Muscle layer of colon (tissue), 2 donors: ENCODE measurements around the gene RNF224.
"Not testable (repeated sequence)": the region's sequence is repeated elsewhere in the genome, so short reads cannot be mapped to it uniquely, and the experiment has no call there.

Experiments
- H3K27ac ChIP-seq: one replicate; pipeline ENCODE4 v1.7.0; 2013; ENCODE audit warnings: low read depth, mild to moderate bottlenecking, low read length, moderate library complexity
- H3K27me3 ChIP-seq, 2 donors: one replicate each; pipeline ENCODE4 v1.7.0; 2013; ENCODE audit warnings: low read length in 2 of 2, mild to moderate bottlenecking in 2 of 2; ENCODE audit not compliant: insufficient read depth in 2 of 2, control insufficient read depth in 1 of 2
- H3K36me3 ChIP-seq: one replicate; pipeline ENCODE4 v1.7.0; 2013; ENCODE audit warnings: mild to moderate bottlenecking, low read length; ENCODE audit not compliant: insufficient read depth
- H3K4me1 ChIP-seq: one replicate; pipeline ENCODE4 v1.7.0; 2013; ENCODE audit warnings: mild to moderate bottlenecking, low read length; ENCODE audit not compliant: insufficient read depth
- H3K4me3 ChIP-seq, 2 donors: one replicate each; pipeline ENCODE4 v1.7.0; 2013; ENCODE audit warnings: low read length in 2 of 2, low read depth in 1 of 2, mild to moderate bottlenecking in 1 of 2, moderate library complexity in 1 of 2
- H3K9ac ChIP-seq: one replicate; pipeline ENCODE4 v1.7.0; 2013; ENCODE audit warnings: low read length
- H3K9me3 ChIP-seq: one replicate; pipeline ENCODE4 v1.7.0; 2013; ENCODE audit warnings: mild to moderate bottlenecking, low read length
- donor health status: abdominal sarcoma.
- donor health status: Adenocarcinoma of cecum.

Gene RNF224

DNA sequence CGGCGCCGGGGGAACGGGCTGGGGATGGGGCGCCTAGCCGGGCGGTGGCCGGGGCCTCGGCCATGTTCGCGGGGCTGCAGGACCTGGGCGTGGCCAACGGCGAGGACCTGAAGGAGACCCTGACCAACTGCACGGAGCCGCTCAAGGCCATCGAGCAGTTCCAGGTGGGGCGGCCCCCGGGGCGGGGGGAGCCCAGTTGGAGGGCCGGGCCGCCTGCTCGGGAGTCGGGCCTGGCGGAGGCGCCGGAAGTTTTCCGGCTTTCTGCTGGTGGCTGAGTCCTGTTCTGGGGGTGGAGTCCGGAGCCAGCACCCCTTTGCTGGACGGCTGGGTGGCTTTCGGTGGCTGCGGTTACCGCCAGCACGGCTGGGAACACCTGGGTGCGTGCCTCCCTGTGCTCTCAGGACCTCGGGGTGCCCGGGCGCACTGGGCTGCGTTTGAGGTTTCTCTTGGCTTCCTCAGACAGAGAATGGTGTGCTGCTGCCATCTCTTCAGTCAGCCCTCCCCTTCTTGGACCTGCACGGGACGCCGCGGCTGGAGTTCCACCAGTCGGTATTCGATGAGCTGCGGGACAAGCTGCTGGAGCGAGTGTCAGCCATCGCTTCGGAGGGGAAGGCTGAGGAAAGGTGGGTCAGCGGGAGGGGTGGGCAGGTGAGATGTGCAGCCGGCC is 28.3 kb downstream of the RNF224 start:
- H3K4me3 ChIP-seq, result peak overlapping the region; percentile 88 to 99
- peaks cover 21% of the 10 kb centered on the region for H3K4me1 ChIP-seq
- H3K27ac ChIP-seq, result peak overlapping the region; percentile 74
- H3K9ac ChIP-seq, result peak overlapping the region; percentile 44
- H3K27me3 ChIP-seq, result peaks cover 0 to 6% of the 10 kb centered on the region in 2 donors
- H3K9me3 ChIP-seq, result no peaks in the 10 kb centered on the region
- H3K36me3 ChIP-seq, result peaks cover 9% of the 10 kb centered on the region

DNA sequence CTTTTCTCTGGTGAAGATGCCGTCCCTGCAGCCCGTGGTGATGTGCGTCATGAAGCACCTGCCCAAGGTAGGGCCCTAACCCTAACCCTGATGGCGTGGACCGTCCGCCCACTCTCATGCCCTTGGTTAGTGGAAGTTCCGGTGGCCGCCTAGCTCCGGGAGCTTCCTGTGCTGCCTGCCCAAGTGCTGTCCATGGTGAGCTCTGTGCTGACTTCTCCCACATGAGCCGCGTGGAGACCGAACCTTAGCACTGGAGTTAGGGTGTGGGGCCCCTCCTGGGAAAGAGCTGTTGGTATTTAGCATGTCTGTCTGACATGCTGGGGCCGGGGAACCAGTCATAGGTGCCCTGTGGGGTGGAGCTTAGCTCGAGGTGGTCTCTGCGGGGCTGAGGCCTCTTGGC is 29.1 kb downstream of the RNF224 start:
- no peak overlapping the region for H3K9ac ChIP-seq
- peak overlapping the region; percentile 88 to 99 for H3K4me3 ChIP-seq
- peaks cover 21% of the 10 kb centered on the region for H3K4me1 ChIP-seq
- H3K27me3 ChIP-seq, result no peaks in the 10 kb centered on the region
- H3K9me3 ChIP-seq, result no peaks in the 10 kb centered on the region
- H3K36me3 ChIP-seq, result peaks cover 9% of the 10 kb centered on the region
- H3K27ac ChIP-seq, result no peak overlapping the region

DNA sequence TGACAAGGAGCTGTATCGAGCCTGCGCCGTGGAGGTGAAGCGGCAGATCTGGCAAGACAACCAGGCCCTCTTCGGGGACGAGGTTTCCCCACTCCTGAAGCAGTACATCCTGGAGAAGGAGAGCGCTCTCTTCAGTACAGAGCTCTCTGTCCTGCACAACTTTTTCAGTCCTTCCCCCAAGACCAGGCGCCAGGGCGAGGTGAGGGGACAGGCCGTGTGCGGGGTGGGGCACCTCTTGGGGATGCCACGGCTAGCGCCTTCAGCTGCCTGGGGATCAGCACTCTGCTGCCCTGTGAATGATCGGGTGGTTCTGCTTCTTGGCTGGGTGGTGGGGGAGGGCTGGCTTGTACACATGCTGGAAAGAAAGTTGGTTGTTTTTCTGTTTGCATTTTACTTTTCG is 29.6 kb downstream of the RNF224 start:
- Histone ChIP-seq H3K4me1 (peaks cover 21% of the 10 kb centered on the region), H3K36me3 (peaks cover 9% of the 10 kb centered on the region), H3K9ac (no peak overlapping the region), H3K27me3 (no peaks in the 10 kb centered on the region), H3K27ac (no peak overlapping the region), H3K4me3 (no peak overlapping the region), H3K9me3 (no peaks in the 10 kb centered on the region)

DNA sequence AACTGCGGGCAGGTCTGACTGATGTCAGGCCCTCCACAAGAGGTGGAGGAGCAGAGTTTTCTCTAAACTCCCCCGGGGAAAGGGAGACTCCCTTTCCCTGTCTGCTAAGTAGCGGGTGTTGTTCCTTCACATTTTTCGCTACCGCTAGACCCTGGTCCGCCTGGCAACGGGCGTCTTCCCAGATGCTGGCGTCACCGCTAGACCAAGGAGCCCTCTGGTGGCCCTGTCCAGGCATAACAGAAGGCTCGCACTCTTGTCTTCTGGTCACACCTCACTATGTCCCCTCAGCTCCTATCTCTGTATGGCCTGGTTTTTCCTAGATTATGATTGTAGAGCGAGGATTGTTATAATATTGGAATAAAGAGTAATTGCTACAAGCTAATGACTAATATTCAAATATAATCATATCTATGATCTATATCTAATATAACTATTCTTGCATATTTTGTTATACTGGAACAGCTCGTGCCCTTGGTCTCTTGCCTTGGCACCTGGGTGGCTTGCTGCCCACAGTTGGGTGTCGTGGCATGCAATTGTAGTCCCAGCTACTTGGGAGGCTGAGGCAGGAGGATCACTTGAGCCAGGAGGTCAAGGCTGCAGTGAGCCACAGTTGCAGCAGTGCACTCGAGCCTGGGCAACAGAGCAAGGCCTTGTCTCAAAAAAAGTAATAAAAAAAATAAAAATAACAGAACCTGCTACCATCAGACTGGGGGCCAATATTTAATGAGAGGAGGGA is 35.0 kb downstream of the RNF224 start:
- H3K4me3 ChIP-seq, H3K4me1 ChIP-seq, H3K27me3 ChIP-seq, H3K9ac ChIP-seq, H3K9me3 ChIP-seq, H3K27ac ChIP-seq: not testable (repeated sequence)
- peaks cover 32% of the 10 kb centered on the region for H3K36me3 ChIP-seq

DNA sequence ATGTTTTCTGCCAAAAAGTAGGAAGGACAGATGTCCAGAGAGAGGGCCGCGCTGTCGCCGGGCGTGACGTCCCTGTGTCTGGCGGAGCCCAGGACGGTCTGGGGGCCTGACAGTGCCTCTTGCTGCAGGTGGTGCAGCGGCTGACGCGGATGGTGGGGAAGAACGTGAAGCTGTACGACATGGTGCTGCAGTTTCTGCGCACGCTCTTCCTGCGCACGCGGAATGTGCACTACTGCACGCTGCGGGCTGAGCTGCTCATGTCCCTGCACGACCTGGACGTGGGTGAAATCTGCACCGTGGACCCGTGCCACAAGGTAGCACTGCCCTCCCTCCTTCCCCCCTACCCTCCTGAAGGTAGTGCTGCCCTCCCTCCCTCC is 35.6 kb downstream of the RNF224 start:
- Histone ChIP-seq H3K4me1 (no peaks in the 10 kb centered on the region), H3K9me3 (no peaks in the 10 kb centered on the region), H3K9ac (no peak overlapping the region), H3K4me3 (no peak overlapping the region), H3K36me3 (peaks cover 36% of the 10 kb centered on the region), H3K27ac (no peak overlapping the region), H3K27me3 (no peaks in the 10 kb centered on the region)

DNA sequence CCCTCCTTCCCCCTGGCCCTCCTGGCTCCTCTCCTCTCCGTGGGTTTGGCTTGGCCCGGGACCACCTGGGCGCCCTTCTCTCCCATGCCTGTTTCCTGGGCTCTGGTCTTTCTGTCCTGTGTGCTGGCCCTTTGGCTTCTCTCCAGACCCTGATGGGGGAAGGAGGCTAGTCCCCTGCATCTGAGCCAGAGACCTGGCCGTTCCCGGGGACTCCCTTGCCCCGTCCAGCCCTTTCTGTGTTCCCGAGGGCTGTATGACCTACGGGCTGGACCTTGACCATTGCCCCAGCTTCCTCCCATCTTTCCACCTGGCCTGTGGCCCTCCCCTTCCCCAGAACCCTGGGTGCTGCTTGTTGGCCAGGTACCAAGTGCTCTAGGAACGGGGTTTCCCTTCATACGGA is 36.2 kb downstream of the RNF224 start:
- Histone ChIP-seq H3K4me1 (peaks cover under 1% of the 10 kb centered on the region), H3K36me3 (peaks cover 40% of the 10 kb centered on the region), H3K4me3 (no peak overlapping the region), H3K9me3 (no peaks in the 10 kb centered on the region), H3K9ac (no peak overlapping the region), H3K27ac (no peak overlapping the region), H3K27me3 (no peaks in the 10 kb centered on the region)

DNA sequence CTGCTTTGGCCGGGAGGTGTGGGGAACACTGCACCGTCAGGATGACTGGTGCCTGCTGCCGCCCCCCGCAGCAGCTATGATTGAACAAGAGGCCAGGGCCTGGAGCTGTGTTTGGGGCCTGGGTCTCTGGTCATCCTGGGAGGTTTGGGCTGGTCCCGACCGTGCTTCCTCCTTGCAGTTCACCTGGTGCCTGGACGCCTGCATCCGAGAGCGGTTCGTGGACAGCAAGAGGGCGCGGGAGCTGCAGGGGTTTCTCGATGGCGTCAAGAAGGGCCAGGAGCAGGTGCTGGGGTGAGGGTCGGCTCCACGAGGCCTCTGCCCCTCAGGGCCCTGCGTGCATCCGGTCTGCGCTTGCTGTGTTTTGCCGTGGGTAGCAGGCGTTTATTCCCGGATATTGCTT is 36.8 kb downstream of the RNF224 start:
- peaks cover 40% of the 10 kb centered on the region for H3K36me3 ChIP-seq
- H3K27me3 ChIP-seq, result no peaks in the 10 kb centered on the region
- H3K4me3 ChIP-seq, result no peak overlapping the region
- H3K9ac ChIP-seq, result no peak overlapping the region
- H3K9me3 ChIP-seq, result no peaks in the 10 kb centered on the region
- no peak overlapping the region for H3K27ac ChIP-seq
- H3K4me1 ChIP-seq, result peaks cover 6% of the 10 kb centered on the region

DNA sequence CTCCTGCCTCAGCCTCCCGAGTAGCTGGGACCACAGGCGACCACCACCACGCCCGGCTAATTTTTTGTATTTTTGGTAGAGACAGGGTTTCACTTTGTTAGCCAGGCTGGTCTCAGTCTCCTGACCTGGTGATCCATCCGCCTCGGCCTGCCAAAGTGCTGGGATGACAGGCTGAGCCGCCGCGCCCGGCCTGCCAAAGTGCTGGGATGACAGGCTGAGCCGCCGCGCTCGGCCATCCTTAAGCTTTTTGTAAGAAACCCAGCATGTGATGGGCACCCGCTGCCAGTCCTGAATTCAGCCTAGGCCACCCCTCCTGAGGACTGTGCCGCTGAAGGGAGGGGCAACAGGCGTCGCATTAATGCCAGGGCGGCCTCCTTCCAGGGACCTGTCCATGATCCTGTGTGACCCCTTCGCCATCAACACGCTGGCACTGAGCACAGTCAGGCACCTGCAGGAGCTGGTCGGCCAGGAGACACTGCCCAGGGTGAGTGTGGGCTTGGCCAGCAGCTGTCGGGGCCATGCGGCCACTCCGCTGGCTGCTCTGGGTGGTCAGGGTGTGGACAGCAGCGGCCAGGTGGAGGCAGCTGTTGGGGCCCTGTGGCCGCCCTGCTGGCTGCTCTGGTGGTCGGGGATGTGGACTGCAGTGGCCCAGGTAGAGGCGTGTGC is 38.3 kb downstream of the RNF224 start:
- Histone ChIP-seq H3K4me3 (no peak overlapping the region), H3K9ac (no peak overlapping the region), H3K36me3 (peaks cover 45% of the 10 kb centered on the region), H3K27ac (no peak overlapping the region), H3K9me3 (no peaks in the 10 kb centered on the region), H3K27me3 (no peaks in the 10 kb centered on the region), H3K4me1 (peaks cover 11% of the 10 kb centered on the region)

DNA sequence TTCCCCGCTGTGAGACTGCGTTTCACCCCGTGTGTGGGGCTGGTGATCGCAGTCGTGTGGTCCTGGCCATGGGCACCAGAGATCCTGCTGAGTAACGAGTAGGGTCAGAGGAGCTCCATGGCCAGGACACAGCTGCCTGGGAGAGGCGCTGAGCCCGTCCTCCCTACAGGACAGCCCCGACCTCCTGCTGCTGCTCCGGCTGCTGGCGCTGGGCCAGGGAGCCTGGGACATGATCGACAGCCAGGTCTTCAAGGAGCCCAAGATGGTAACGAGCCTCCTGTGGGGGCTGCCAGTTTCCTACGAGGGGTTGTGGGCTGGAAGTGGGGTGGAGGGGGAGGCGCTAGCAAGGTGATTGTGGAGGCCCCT is 38.8 kb downstream of the RNF224 start:
- H3K9me3 ChIP-seq, result no peaks in the 10 kb centered on the region
- H3K27ac ChIP-seq, result no peak overlapping the region
- no peak overlapping the region for H3K4me3 ChIP-seq
- H3K4me1 ChIP-seq, result peaks cover 11% of the 10 kb centered on the region
- H3K36me3 ChIP-seq, result peaks cover 45% of the 10 kb centered on the region
- H3K27me3 ChIP-seq, result no peaks in the 10 kb centered on the region
- no peak overlapping the region for H3K9ac ChIP-seq

DNA sequence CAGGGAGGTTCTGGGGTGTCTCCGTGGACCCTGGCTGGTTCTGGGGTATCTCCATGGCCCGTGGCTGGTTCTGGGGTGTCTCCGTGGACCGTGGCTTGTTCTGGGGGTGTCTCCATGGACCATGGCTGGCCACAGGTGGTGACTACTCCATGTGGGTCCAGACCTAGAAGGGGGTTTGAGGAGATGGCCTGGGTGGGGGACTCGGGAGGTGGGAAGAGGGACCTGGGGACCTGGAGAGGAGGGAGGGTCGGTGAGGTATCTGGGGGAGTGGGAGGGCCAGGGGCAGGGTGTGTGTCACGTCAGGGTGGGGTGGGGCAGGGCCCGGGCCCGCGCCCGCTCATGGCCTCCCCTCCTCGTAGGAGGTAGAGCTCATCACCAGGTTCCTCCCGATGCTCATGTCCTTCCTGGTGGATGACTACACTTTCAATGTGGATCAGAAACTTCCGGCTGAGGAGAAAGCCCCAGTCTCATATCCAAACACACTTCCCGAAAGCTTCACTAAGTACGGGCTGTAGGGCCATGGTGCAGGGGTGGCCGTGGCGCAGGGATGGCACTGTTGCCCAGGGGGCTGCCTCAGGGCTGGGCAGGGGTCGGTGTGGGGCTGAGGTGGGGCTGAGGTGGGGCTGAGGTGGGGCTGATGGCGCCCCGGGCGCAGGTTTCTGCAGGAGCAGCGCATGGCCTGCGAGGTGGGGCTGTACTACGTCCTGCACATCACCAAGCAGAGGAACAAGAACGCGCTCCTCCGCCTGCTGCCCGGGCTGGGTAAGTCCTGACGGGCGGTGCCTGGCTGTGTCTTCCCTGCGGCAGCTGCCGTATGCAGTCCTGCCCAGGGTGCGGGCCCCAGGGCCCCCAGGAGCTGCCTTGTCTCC is 39.5 kb downstream of the RNF224 start:
- Histone ChIP-seq H3K9me3 (no peaks in the 10 kb centered on the region), H3K36me3 (peaks cover 47% of the 10 kb centered on the region), H3K4me1 (peaks cover 11% of the 10 kb centered on the region), H3K27me3 (no peaks in the 10 kb centered on the region), H3K27ac (no peak overlapping the region), H3K9ac (no peak overlapping the region), H3K4me3 (no peak overlapping the region)

DNA sequence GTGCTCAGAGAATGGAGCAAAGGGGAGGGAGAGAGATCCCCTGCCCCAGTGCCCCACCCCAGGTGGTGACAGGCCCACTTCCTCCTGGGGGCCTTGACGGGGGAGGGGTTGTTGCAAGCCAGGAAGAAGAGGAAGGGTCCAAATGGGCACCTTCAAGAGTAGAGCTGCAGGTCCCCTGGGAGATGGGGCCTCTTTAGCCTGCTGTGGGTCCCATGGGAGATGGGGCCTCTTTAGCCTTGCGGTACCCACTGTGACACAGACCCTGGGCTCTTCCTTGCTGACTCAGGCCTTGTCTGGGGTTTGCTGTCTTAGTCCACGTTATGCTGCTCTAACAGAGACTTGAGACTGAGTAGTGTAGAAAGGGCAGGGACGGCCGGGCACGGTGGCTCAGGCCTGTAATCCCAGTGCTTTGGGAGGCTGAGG is 40.6 kb downstream of the RNF224 start:
- Histone ChIP-seq H3K9me3 (no peaks in the 10 kb centered on the region), H3K4me3 (no peak overlapping the region), H3K27me3 (no peaks in the 10 kb centered on the region), H3K4me1 (peaks cover 11% of the 10 kb centered on the region), H3K27ac (no peak overlapping the region), H3K36me3 (peaks cover 56% of the 10 kb centered on the region), H3K9ac (no peak overlapping the region)
